Measurements from ENCODE around the gene ZAP70. TPM values are rescaled to one million over a fixed set of nuclear protein-coding genes. Genes with fewer than 3 reads are reported as not detected.

The ZAP70 gene
- total RNA-seq, 4 donors from 2014 or later: 3.5 to 13.5 (median 5.3) TPM

GRCh38 chr2:97785818-97786217, 72.4 kb downstream of the ZAP70 start:
- Histone ChIP-seq H3K27ac (no peak overlapping the region), H3K36me3 (peaks cover 0 to 55% (median 0%) of the 10 kb centered on the region in 3 donors), H3K9me3 (no peaks in the 10 kb centered on the region), H3K4me3 (no peak overlapping the region), H3K4me1 (no peaks in the 10 kb centered on the region), H3K27me3 (no peaks in the 10 kb centered on the region)
- DNase-seq (ENCODE audit: low spot score in 2 of 2): no peak
- TF ChIP-seq EP300 (IDR thresholded peaks at IDR 0.05) (no peak), CTCF (IDR thresholded peaks at IDR 0.05) (no peak), POLR2A (IDR thresholded peaks at IDR 0.05) (no peak)
- WGBS, 2 donors: 89 to 90% methylated on average over 2 of the region's 2 CpGs

DNA sequence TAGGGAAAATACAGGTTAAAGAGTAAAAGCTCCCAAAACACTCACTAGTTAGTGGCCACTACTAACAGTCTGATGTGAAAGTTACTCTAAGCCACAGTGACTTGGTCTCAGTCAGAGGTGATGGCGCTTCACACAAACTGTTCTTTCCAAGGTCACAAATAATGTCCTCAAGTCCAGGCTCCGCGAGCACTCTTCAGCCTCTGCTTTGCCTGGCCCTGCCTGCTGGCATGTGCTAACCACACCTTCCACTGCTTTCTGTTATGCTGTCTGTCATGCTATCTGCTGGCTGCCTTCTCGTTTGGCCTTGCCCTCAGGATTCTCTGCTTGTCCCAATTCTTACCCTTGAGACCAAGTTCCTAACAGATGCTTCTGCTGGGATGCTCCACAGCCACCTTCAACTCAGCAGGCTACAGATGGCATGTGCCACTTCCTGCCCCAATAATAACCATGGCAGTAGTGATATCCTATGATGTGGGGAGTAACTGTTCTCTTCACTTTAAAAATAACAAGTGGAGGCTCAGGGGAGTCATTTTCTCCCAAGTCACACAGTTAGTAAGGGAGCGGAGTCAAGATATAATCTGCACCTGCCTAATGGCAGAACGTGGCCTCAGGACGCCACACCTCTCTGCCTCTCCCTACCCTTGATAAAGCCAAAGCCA, 75.7 kb downstream of the ZAP70 start:
- no peak overlapping the region for H3K4me3 ChIP-seq
- TF ChIP-seq EP300 (IDR thresholded peaks at IDR 0.05) (no peak), POLR2A (IDR thresholded peaks at IDR 0.05) (no peak), CTCF (IDR thresholded peaks at IDR 0.05) (no peak)
- no peaks in the 10 kb centered on the region for H3K4me1 ChIP-seq
- H3K36me3 ChIP-seq: peaks cover 0 to 84% (median 19%) of the 10 kb centered on the region in 3 donors
- no peaks in the 10 kb centered on the region for H3K9me3 ChIP-seq
- DNase-seq (ENCODE audit: low spot score in 2 of 2): no peak
- no peak overlapping the region for H3K27ac ChIP-seq
- no peaks in the 10 kb centered on the region for H3K27me3 ChIP-seq
- 91 to 97% methylated on average over 7 of the region's 7 CpGs for WGBS, 2 donors

Small RNA genes lying within 50 kb of the gene (small RNA-seq; reads per million reads assigned to genes)
- gene RNU4-8P: not detected

Other genes with a start within 250 kb of the ZAP70 start
- 10 to 100 TPM; 56.6 to 87.5 (median 71.4) TPM for gene ANKRD36B, start 123.7 kb upstream of the ZAP70 start, total RNA-seq
- gene COX5B, start 67.5 kb upstream of the ZAP70 start, total RNA-seq: 100 to 1,000 TPM; 248 to 409 (median 335) TPM
- gene ACTR1B, start 49.5 kb upstream of the ZAP70 start, total RNA-seq: 100 to 1,000 TPM in 1 of 4 donors, 10 to 100 TPM in 3; 65.1 to 109 (median 85.5) TPM
- gene C2orf92, start 43.9 kb upstream of the ZAP70 start, total RNA-seq: 10 to 100 TPM in 2 of 4 donors, 1 to 10 TPM in 2; 4.5 to 65.1 (median 11.6) TPM

Measured in tibial nerve (tissue), 4 donors.